Central memory CD4-positive, alpha-beta T cell (primary cell): ENCODE data around the gene MADD.
A peak's percentile ranks its signal among the peaks of the same experiment; 100 is the strongest.

ENCODE experiments used
- DNase-seq: peaks from one replicate; pipeline ENCODE4 v3.0.0; 2022

Gene MADD

GRCh38 chr11:47253660-47254059, 16.3 kb upstream of the MADD start:
- no peak for DNase-seq

GRCh38 chr11:47254386-47254785, 15.5 kb upstream of the MADD start:
- DNase-seq: no peak

- no peak for DNase-seq
These were observed 13.6 kb upstream of the MADD start for GRCh38 chr11:47256374-47256773.

GRCh38 chr11:47257177-47257516, 12.8 kb upstream of the MADD start:
- no peak for DNase-seq

GRCh38 chr11:47257517-47258316, 12.2 kb upstream of the MADD start, which contains the start of gene NR1H3:
Gene NR1H3, plus strand, starts transcription at chr11:47257996. Its CDS starts 1,221 bp downstream, at chr11:47259217.
- no peak for DNase-seq

- no peak for DNase-seq
These were observed 11.5 kb upstream of the MADD start for GRCh38 chr11:47258317-47258902.

GRCh38 chr11:47259232-47259977, 10.5 kb upstream of the MADD start:
- DNase-seq: no peak

GRCh38 chr11:47260366-47260765, 9.6 kb upstream of the MADD start:
- no peak for DNase-seq

- no peak for DNase-seq
These were observed 8.6 kb upstream of the MADD start for GRCh38 chr11:47261291-47261800.

GRCh38 chr11:47264119-47264518, 5.8 kb upstream of the MADD start:
- no peak for DNase-seq

GRCh38 chr11:47264521-47264920, 5.4 kb upstream of the MADD start:
- DNase-seq: no peak

- no peak for DNase-seq
These were observed 2.1 kb upstream of the MADD start for GRCh38 chr11:47267876-47268275.

- no peak for DNase-seq
These were observed 1.4 kb upstream of the MADD start for GRCh38 chr11:47268448-47269001.

GRCh38 chr11:47269002-47269828, 718 bp upstream of the MADD start:
- peak; percentile 84 for DNase-seq

- DNase-seq: peak; percentile 42
These were observed 668 bp downstream of the MADD start for GRCh38 chr11:47270331-47271271.

GRCh38 chr11:47271328-47271727, 1.4 kb downstream of the MADD start:
- DNase-seq: no peak

GRCh38 chr11:47271961-47272661, 2.2 kb downstream of the MADD start:
- DNase-seq: no peak

GRCh38 chr11:47272706-47273105, 2.8 kb downstream of the MADD start:
- DNase-seq: no peak

GRCh38 chr11:47274495-47275235, 4.7 kb downstream of the MADD start:
- DNase-seq: no peak

GRCh38 chr11:47276923-47277322, 7.0 kb downstream of the MADD start:
- DNase-seq: no peak
